VCaP (cell line): ENCODE data around the gene TMEM138.

Experiments
- H3K27ac ChIP-seq: fragments of 450-650 bp; 2 replicates; pipeline ENCODE4 v1.5.1; 2017
- CTCF ChIP-seq: fragments of 450-650 bp; conservative IDR thresholded peaks from 2 replicates; pipeline ENCODE4 v1.5.1; 2017; ENCODE audit warnings: mild to moderate bottlenecking, moderate library complexity

TMEM138 gene

GRCh38 chr11:61361741-61362541, at the start of gene TMEM138, which contains the start of gene CYB561A3:
Gene TMEM138 (plus strand): TSS chr11:61362374. CDS start chr11:61364391, 2,017 bp downstream.
Gene CYB561A3 (minus strand): TSS chr11:61361882. CDS start chr11:61356713, 5,169 bp downstream.
- TF ChIP-seq CTCF = no peak
- H3K27ac ChIP-seq = peak within 1 kb of the TSS; percentile 96

- no peak overlapping the region for H3K27ac ChIP-seq
- TF ChIP-seq CTCF = no peak
Measured at GRCh38 chr11:61315260-61315659, 46.9 kb upstream of the TMEM138 start.

GRCh38 chr11:61325649-61326414, 36.3 kb upstream of the TMEM138 start:
- H3K27ac ChIP-seq = peak overlapping the region; percentile 56
- no peak for TF ChIP-seq CTCF

- TF ChIP-seq CTCF = no peak
- H3K27ac ChIP-seq = no peak overlapping the region
Measured at GRCh38 chr11:61327669-61328071, 34.5 kb upstream of the TMEM138 start.

GRCh38 chr11:61328351-61328750, 33.8 kb upstream of the TMEM138 start:
- H3K27ac ChIP-seq = no peak overlapping the region
- no peak for TF ChIP-seq CTCF

- H3K27ac ChIP-seq = no peak overlapping the region
- TF ChIP-seq CTCF = no peak
Measured at GRCh38 chr11:61329871-61330270, 32.3 kb upstream of the TMEM138 start.

GRCh38 chr11:61331651-61332050, 30.5 kb upstream of the TMEM138 start:
- no peak for TF ChIP-seq CTCF
- H3K27ac ChIP-seq = peak overlapping the region; percentile 93; the same call in 1 of the 2 replicates
